ENCODE data around the gene PSMD12. TPM values are rescaled to one million over a fixed set of nuclear protein-coding genes. Genes with fewer than 3 reads are reported as not detected.
A peak's percentile ranks its signal among the peaks of the same experiment; 100 is the strongest.
"Not testable (repeated sequence)": the region's sequence is repeated elsewhere in the genome, so short reads cannot be mapped to it uniquely, and the experiment has no call there.

PSMD12 gene
- total and polyA plus RNA-seq, 2 donors (not counting 1 experiment from before 2014, with no cell fraction given), result 21.3 to 66.2 TPM

DNA sequence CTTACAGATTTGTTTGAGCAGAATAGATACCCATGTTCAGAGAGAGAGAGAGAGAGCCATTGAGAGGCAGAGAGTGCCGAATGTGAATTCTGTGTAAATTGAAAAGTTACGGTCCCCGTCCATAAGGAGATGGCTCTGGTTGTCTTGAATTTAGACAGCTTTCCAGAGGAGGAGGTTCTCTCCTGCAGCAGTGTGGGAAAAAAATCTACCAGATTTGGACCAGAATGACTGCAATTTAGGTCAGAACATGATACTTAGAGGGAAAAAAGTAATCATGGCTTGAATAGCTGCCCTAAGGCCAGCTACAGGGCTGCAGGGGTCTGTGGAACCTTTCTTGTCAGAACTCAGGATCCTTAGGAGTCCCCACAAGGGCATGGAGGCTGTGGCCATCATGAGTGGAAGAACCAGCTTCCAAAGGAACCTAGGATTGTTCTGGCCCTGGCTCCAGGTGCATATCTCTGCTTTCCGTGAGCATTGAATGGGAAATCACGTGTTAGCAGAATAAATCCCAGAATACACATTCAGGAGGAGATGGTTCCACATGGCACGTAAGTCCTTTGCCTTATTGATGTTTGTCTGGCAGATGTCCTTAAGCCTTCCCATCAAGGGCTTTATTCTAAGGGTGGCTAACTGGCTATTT, 23.7 kb upstream of the PSMD12 start:
- H3K79me2 ChIP-seq (ENCODE audit: control insufficient read depth, insufficient read depth, low read length), result peaks cover 4% of the 10 kb centered on the region

GRCh38 chr17:67388986-67389385, 22.6 kb upstream of the PSMD12 start:
- Histone ChIP-seq H4K20me1 (ENCODE audit: control insufficient read depth, extremely low read depth, insufficient read depth, low read length) (no peaks in the 10 kb centered on the region), H3K27me3 (ENCODE audit: control insufficient read depth, insufficient read depth, low read length) (no peaks in the 10 kb centered on the region), H3K4me3 (replicated peaks in 1 of 4; ENCODE audit: control extremely low read depth in 1 of 4, insufficient read depth in 1 of 4, low read depth in 3 of 4, low read length in 4 of 4) (no peak overlapping the region), H2AFZ (ENCODE audit: low read length) (no peak overlapping the region), H3K4me1 (ENCODE audit: control insufficient read depth, extremely low read depth, insufficient read depth, low read length) (peaks cover 6% of the 10 kb centered on the region), H3K9ac (ENCODE audit: insufficient read depth, low read length) (no peak overlapping the region), H3K36me3 (ENCODE audit: control insufficient read depth, insufficient read depth, low read length) (no peaks in the 10 kb centered on the region), H3K9me3 (ENCODE audit: control insufficient read depth, insufficient read depth, low read depth, low read length) (no peaks in the 10 kb centered on the region), H3K4me2 (ENCODE audit: extremely low read depth, insufficient read depth, low read length) (no peak overlapping the region), H3K79me2 (ENCODE audit: control insufficient read depth, insufficient read depth, low read length) (peaks cover 4% of the 10 kb centered on the region), H3K27ac (ENCODE audit: insufficient read depth, low read length) (no peak overlapping the region)
- no peak for TF ChIP-seq EZH2 (IDR thresholded peaks at IDR 0.05; ENCODE audit: low read length, missing control alignments)
- no peak for DNase-seq (ENCODE audit: low read depth in 2 of 2)

More for the DNA sequence above, 23.7 kb upstream of the PSMD12 start:
- Histone ChIP-seq H3K4me1 (ENCODE audit: control insufficient read depth, extremely low read depth, insufficient read depth, low read length) (peaks cover 6% of the 10 kb centered on the region), H3K4me2 (ENCODE audit: extremely low read depth, insufficient read depth, low read length) (peak overlapping the region; percentile 83), H2AFZ (ENCODE audit: low read length) (no peak overlapping the region), H3K27me3 (ENCODE audit: control insufficient read depth, insufficient read depth, low read length) (no peaks in the 10 kb centered on the region), H4K20me1 (ENCODE audit: control insufficient read depth, extremely low read depth, insufficient read depth, low read length) (no peaks in the 10 kb centered on the region), H3K27ac (ENCODE audit: insufficient read depth, low read length) (peak overlapping the region; percentile 80), H3K9me3 (ENCODE audit: control insufficient read depth, insufficient read depth, low read depth, low read length) (no peaks in the 10 kb centered on the region), H3K9ac (ENCODE audit: insufficient read depth, low read length) (no peak overlapping the region), H3K4me3 (replicated peaks in 1 of 4; ENCODE audit: control extremely low read depth in 1 of 4, insufficient read depth in 1 of 4, low read depth in 3 of 4, low read length in 4 of 4) (no peak overlapping the region), H3K36me3 (ENCODE audit: control insufficient read depth, insufficient read depth, low read length) (no peaks in the 10 kb centered on the region)
- TF ChIP-seq, protein P1, sequence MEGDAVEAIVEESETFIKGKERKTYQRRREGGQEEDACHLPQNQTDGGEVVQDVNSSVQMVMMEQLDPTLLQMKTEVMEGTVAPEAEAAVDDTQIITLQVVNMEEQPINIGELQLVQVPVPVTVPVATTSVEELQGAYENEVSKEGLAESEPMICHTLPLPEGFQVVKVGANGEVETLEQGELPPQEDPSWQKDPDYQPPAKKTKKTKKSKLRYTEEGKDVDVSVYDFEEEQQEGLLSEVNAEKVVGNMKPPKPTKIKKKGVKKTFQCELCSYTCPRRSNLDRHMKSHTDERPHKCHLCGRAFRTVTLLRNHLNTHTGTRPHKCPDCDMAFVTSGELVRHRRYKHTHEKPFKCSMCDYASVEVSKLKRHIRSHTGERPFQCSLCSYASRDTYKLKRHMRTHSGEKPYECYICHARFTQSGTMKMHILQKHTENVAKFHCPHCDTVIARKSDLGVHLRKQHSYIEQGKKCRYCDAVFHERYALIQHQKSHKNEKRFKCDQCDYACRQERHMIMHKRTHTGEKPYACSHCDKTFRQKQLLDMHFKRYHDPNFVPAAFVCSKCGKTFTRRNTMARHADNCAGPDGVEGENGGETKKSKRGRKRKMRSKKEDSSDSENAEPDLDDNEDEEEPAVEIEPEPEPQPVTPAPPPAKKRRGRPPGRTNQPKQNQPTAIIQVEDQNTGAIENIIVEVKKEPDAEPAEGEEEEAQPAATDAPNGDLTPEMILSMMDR (conservative IDR thresholded peaks at IDR 0.05 in 1 of 2, IDR thresholded peaks at IDR 0.05 in 1 of 2; ENCODE audit: low read depth in 1 of 2, low read length in 2 of 2), result no peak
- no peak for TF ChIP-seq EZH2 (IDR thresholded peaks at IDR 0.05; ENCODE audit: low read length, missing control alignments)
- no peak for DNase-seq (ENCODE audit: low read depth in 2 of 2)

- H3K79me2 ChIP-seq (ENCODE audit: control insufficient read depth, insufficient read depth, low read length); H3K4me2 ChIP-seq (ENCODE audit: extremely low read depth, insufficient read depth, low read length); H2AFZ ChIP-seq (ENCODE audit: low read length); H3K4me3 ChIP-seq (replicated peaks in 1 of 4; ENCODE audit: control extremely low read depth in 1 of 4, insufficient read depth in 1 of 4, low read depth in 3 of 4, low read length in 4 of 4); H3K9ac ChIP-seq (ENCODE audit: insufficient read depth, low read length); H3K27me3 ChIP-seq (ENCODE audit: control insufficient read depth, insufficient read depth, low read length); H3K27ac ChIP-seq (ENCODE audit: insufficient read depth, low read length); H4K20me1 ChIP-seq (ENCODE audit: control insufficient read depth, extremely low read depth, insufficient read depth, low read length); H3K36me3 ChIP-seq (ENCODE audit: control insufficient read depth, insufficient read depth, low read length); DNase-seq (ENCODE audit: low read depth in 2 of 2); H3K4me1 ChIP-seq (ENCODE audit: control insufficient read depth, extremely low read depth, insufficient read depth, low read length); H3K9me3 ChIP-seq (ENCODE audit: control insufficient read depth, insufficient read depth, low read depth, low read length): not testable (repeated sequence)
Measured at GRCh38 chr17:67388536-67388935, 22.2 kb upstream of the PSMD12 start.

DNA sequence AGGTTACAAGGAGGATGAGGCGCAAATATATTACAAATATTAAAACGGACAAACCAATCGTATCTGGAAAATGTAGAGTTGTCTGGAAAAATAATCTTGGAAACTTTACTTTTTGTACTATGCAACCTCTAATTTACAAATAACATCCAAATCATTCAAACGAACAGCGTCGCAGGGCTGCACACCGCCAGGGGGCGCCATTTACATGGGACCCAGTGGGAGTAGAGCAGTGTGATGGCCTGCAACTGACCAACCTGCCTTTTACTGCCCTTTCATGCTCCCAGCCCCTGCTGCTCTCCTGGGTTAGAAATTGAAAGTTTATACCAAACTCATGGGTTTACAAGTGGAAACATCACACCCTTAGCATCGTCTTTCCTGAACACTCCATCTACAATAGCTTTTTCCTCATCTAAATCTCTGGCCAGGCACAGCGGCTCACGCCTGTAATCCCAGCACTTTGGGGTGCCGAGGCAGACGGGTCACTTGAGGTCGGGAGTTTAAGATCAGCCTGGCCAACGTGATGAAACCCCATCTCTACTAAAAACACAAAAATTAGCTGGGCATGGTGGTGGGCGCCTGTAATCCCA, 20.7 kb upstream of the PSMD12 start:
- Histone ChIP-seq H3K4me1 (ENCODE audit: control insufficient read depth, extremely low read depth, insufficient read depth, low read length) (peaks cover 6% of the 10 kb centered on the region), H3K36me3 (ENCODE audit: control insufficient read depth, insufficient read depth, low read length) (no peaks in the 10 kb centered on the region), H3K9ac (ENCODE audit: insufficient read depth, low read length) (no peak overlapping the region), H3K79me2 (ENCODE audit: control insufficient read depth, insufficient read depth, low read length) (peaks cover 6% of the 10 kb centered on the region), H3K9me3 (ENCODE audit: control insufficient read depth, insufficient read depth, low read depth, low read length) (no peaks in the 10 kb centered on the region), H3K4me3 (replicated peaks in 1 of 4; ENCODE audit: control extremely low read depth in 1 of 4, insufficient read depth in 1 of 4, low read depth in 3 of 4, low read length in 4 of 4) (no peak overlapping the region), H2AFZ (ENCODE audit: low read length) (no peak overlapping the region), H3K27ac (ENCODE audit: insufficient read depth, low read length) (no peak overlapping the region), H3K4me2 (ENCODE audit: extremely low read depth, insufficient read depth, low read length) (no peak overlapping the region), H3K27me3 (ENCODE audit: control insufficient read depth, insufficient read depth, low read length) (no peaks in the 10 kb centered on the region), H4K20me1 (ENCODE audit: control insufficient read depth, extremely low read depth, insufficient read depth, low read length) (no peaks in the 10 kb centered on the region)
- TF ChIP-seq, protein P1 (conservative IDR thresholded peaks at IDR 0.05 in 1 of 2, IDR thresholded peaks at IDR 0.05 in 1 of 2; ENCODE audit: low read depth in 1 of 2, low read length in 2 of 2), result peak; percentile 63 to 86
- TF ChIP-seq EZH2 (IDR thresholded peaks at IDR 0.05; ENCODE audit: low read length, missing control alignments), result no peak
- peak; percentile 20 to 63 for DNase-seq (ENCODE audit: low read depth in 2 of 2)

All from fibroblast of lung (primary cell).